Measurements from ENCODE around the gene FKBP2. TPM values are rescaled to one million over a fixed set of nuclear protein-coding genes. Genes with fewer than 3 reads are reported as not detected.

The FKBP2 gene
- total RNA-seq, 1 donor from 2014 or later, result 32.6 TPM

Other genes starting within 250 kb of the FKBP2 start
- gene FLRT1, start 205.2 kb upstream of the FKBP2 start, total RNA-seq, result not detected in 2 replicates
- gene MACROD1, start 75.0 kb upstream of the FKBP2 start, total RNA-seq, result 17.4 and 20.2 TPM in 2 replicates
- 493 and 495 TPM in 2 replicates for gene STIP1, start 54.9 kb upstream of the FKBP2 start, total RNA-seq
- gene FERMT3, start 34.4 kb upstream of the FKBP2 start, total RNA-seq, result 201 and 211 TPM in 2 replicates
- gene TRPT1, start 14.9 kb upstream of the FKBP2 start, total RNA-seq, result 30.3 and 35.5 TPM in 2 replicates
- gene NUDT22, start 14.8 kb upstream of the FKBP2 start, total RNA-seq, result 74.9 and 79.4 TPM in 2 replicates
- gene DNAJC4, start 10.5 kb upstream of the FKBP2 start, total RNA-seq, result 18.4 and 19.8 TPM in 2 replicates
- gene VEGFB, start 6.5 kb upstream of the FKBP2 start, total RNA-seq, result 55.5 and 60.2 TPM in 2 replicates
- 238 and 248 TPM in 2 replicates for gene PPP1R14B, start 5.8 kb downstream of the FKBP2 start, total RNA-seq
- gene PLCB3, start 10.4 kb downstream of the FKBP2 start, total RNA-seq, result 13.4 and 14.2 TPM in 2 replicates
- gene BAD, start 43.6 kb downstream of the FKBP2 start, total RNA-seq, result 30.1 and 38.0 TPM in 2 replicates
- gene GPR137, start 44.8 kb downstream of the FKBP2 start, total RNA-seq, result 35.3 and 41.8 TPM in 2 replicates
- gene KCNK4, start 50.2 kb downstream of the FKBP2 start, total RNA-seq, result 0.16 and 0.29 TPM in 2 replicates
- 0.47 TPM in 1 of 2 replicates, not detected in the other for gene CATSPERZ, start 59.3 kb downstream of the FKBP2 start, total RNA-seq
- gene ESRRA, start 64.4 kb downstream of the FKBP2 start, total RNA-seq, result 64.4 and 67.3 TPM in 2 replicates
- 307 and 312 TPM in 2 replicates for gene TRMT112, start 76.5 kb downstream of the FKBP2 start, total RNA-seq
- gene PRDX5, start 77.0 kb downstream of the FKBP2 start, total RNA-seq, result 89.0 and 100 TPM in 2 replicates
- 133 and 137 TPM in 2 replicates for gene CCDC88B, start 99.1 kb downstream of the FKBP2 start, total RNA-seq
- 38.3 and 46.0 TPM in 2 replicates for gene RPS6KA4, start 118.1 kb downstream of the FKBP2 start, total RNA-seq